Hepatocyte (in vitro differentiated cells): ENCODE results near the gene GMDS. TPM values are rescaled to one million over a fixed set of nuclear protein-coding genes. Genes with fewer than 3 reads are reported as not detected.

ENCODE experiments used
- DNase-seq: peaks from one replicate; pipeline ENCODE4 v3.0.0-alpha.2; 2016; ENCODE audit warnings: low spot score
- H2AFZ ChIP-seq: fragments of 200-600 bp; sonication (generic); 2 replicates; pipeline ENCODE4 v1.6.0; 2016; ENCODE audit warnings: antibody characterized with exemption, mild to moderate bottlenecking
- H3K27ac ChIP-seq: fragments of 200-600 bp; sonication (generic); 2 replicates; pipeline ENCODE4 v1.5.1; 2016; ENCODE audit warnings: mild to moderate bottlenecking
- H3K27me3 ChIP-seq: fragments of 200-600 bp; sonication (generic); 2 replicates; pipeline ENCODE4 v1.6.1; 2016
- H3K36me3 ChIP-seq: fragments of 200-600 bp; sonication (generic); replicated peaks from 2 replicates; pipeline ENCODE4 v1.5.1; 2016; ENCODE audit warnings: low read depth; ENCODE audit not compliant: insufficient read depth
- H3K4me1 ChIP-seq: fragments of 200-600 bp; sonication (generic); 2 replicates; pipeline ENCODE4 v1.5.1; 2016; ENCODE audit warnings: mild to moderate bottlenecking, moderate library complexity; ENCODE audit not compliant: insufficient read depth
- H3K4me2 ChIP-seq: fragments of 200-600 bp; sonication (generic); 2 replicates; pipeline ENCODE4 v1.6.0; 2016
- H3K4me3 ChIP-seq: fragments of 200-600 bp; sonication (generic); 2 replicates; pipeline ENCODE4 v1.5.1; 2016; ENCODE audit warnings: mild to moderate bottlenecking
- H3K79me2 ChIP-seq: fragments of 200-600 bp; sonication (generic); 2 replicates; pipeline ENCODE4 v1.6.0; 2017; ENCODE audit warnings: mild to moderate bottlenecking
- H3K9me2 ChIP-seq: fragments of 200-600 bp; sonication (generic); replicated peaks from 2 replicates; pipeline ENCODE4 v1.6.0; 2017; ENCODE audit warnings: mild to moderate bottlenecking; ENCODE audit not compliant: insufficient read depth
- H3K9me3 ChIP-seq: fragments of 200-600 bp; sonication (generic); 2 replicates; pipeline ENCODE4 v1.5.1; 2016; ENCODE audit warnings: low read depth, mild to moderate bottlenecking
- H4K20me1 ChIP-seq: fragments of 200-600 bp; sonication (generic); 2 replicates; pipeline ENCODE4 v1.6.0; 2016; ENCODE audit warnings: mild to moderate bottlenecking; ENCODE audit not compliant: insufficient read depth, poor library complexity, severe bottlenecking
- EZH2 ChIP-seq: fragments of 200-600 bp; sonication (generic); IDR thresholded peaks from 2 replicates; pipeline ENCODE4 v1.6.1; 2016; ENCODE audit warnings: antibody characterized with exemption, mild to moderate bottlenecking, borderline replicate concordance
- EZH2phosphoT487 ChIP-seq: fragments of 200-600 bp; sonication (generic); IDR thresholded peaks from one replicate; pipeline ENCODE4 v1.6.1; 2018; ENCODE audit warnings: antibody characterized with exemption, mild to moderate bottlenecking, low read depth, moderate library complexity; ENCODE audit not compliant: unreplicated experiment, severe bottlenecking
- WGBS: methylation state at CpG from one replicate; pipeline ENCODE4 v1.1.6; 2016; ENCODE audit warnings: low lambda C conversion rate; ENCODE audit errors: missing lambda C conversion rate; 5-methylcytosine and 5-hydroxymethylcytosine counted together
- polyA plus RNA-seq: library from polyadenylated mRNA; unstranded; fragments of >200 nt; fragmentation: Nextera tagmentation; extraction: Ambion mirVana; gene quantifications from 2 replicates; pipeline ENCODE4 v1.2.1, GENCODE V29; 2016
- total RNA-seq: library from RNA; depleted of rRNA; stranded (reverse); fragments of >200 nt; gene quantifications from 2 replicates; pipeline ENCODE4 v1.2.3, GENCODE V29; 2014
- TF ChIP-seq, protein P1 (sequence below): fragments of 200-600 bp; sonication (generic); IDR thresholded peaks from 2 replicates; pipeline ENCODE4 v1.5.1; 2016; ENCODE audit warnings: antibody characterized with exemption, mild to moderate bottlenecking; ENCODE audit not compliant: poor library complexity

The GMDS gene
- total and polyA plus RNA-seq, 2 experiments from 2014 or later = 20.7 to 32.6 TPM

DNA sequence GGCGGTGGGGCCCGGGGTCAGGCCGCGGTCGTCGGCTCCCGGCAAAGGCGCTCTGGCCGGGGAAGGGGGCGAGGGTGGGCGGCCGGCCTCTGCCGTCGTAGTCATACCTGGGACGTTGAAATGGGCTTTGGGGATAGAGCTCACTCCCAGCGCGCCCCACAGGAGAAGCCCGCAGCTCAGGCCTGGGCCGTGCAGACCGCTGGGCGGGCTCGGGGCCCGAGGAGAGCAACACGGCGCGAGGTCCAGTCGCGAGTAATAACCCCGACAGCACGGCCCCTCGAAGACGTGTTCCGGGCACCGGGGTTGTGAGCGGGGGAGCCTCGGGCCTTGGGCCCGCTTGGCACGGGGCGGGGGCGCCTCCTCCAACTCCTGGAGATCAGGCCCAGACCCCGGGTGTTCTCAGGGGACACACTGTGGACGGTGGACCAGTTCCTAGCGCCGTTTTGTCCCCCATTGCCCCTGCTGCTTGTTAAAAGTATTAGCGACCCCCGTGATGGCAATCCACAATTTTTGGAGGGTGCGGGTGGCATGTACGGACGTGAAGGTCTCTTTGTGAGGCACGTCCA, 624.8 kb downstream of the GMDS start:
- H3K9me3 ChIP-seq = no peaks in the 10 kb centered on the region
- peaks cover 22% of the 10 kb centered on the region for H3K4me1 ChIP-seq
- no peaks in the 10 kb centered on the region for H3K36me3 ChIP-seq
- H3K27me3 ChIP-seq = peaks cover 100% of the 10 kb centered on the region
- TF ChIP-seq, protein P1, sequence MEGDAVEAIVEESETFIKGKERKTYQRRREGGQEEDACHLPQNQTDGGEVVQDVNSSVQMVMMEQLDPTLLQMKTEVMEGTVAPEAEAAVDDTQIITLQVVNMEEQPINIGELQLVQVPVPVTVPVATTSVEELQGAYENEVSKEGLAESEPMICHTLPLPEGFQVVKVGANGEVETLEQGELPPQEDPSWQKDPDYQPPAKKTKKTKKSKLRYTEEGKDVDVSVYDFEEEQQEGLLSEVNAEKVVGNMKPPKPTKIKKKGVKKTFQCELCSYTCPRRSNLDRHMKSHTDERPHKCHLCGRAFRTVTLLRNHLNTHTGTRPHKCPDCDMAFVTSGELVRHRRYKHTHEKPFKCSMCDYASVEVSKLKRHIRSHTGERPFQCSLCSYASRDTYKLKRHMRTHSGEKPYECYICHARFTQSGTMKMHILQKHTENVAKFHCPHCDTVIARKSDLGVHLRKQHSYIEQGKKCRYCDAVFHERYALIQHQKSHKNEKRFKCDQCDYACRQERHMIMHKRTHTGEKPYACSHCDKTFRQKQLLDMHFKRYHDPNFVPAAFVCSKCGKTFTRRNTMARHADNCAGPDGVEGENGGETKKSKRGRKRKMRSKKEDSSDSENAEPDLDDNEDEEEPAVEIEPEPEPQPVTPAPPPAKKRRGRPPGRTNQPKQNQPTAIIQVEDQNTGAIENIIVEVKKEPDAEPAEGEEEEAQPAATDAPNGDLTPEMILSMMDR = no peak
- no peak for TF ChIP-seq EZH2
- TF ChIP-seq EZH2phosphoT487 = no peak
- H2AFZ ChIP-seq = no peak overlapping the region
- no peak for DNase-seq
- no peak overlapping the region for H3K27ac ChIP-seq
- H3K4me3 ChIP-seq = no peak overlapping the region
- H3K4me2 ChIP-seq = peak overlapping the region; percentile 75
- no peaks in the 10 kb centered on the region for H3K9me2 ChIP-seq
- H4K20me1 ChIP-seq = no peaks in the 10 kb centered on the region
- no peaks in the 10 kb centered on the region for H3K79me2 ChIP-seq
- WGBS = 26% methylated on average over 37 of the region's 50 CpGs

DNA sequence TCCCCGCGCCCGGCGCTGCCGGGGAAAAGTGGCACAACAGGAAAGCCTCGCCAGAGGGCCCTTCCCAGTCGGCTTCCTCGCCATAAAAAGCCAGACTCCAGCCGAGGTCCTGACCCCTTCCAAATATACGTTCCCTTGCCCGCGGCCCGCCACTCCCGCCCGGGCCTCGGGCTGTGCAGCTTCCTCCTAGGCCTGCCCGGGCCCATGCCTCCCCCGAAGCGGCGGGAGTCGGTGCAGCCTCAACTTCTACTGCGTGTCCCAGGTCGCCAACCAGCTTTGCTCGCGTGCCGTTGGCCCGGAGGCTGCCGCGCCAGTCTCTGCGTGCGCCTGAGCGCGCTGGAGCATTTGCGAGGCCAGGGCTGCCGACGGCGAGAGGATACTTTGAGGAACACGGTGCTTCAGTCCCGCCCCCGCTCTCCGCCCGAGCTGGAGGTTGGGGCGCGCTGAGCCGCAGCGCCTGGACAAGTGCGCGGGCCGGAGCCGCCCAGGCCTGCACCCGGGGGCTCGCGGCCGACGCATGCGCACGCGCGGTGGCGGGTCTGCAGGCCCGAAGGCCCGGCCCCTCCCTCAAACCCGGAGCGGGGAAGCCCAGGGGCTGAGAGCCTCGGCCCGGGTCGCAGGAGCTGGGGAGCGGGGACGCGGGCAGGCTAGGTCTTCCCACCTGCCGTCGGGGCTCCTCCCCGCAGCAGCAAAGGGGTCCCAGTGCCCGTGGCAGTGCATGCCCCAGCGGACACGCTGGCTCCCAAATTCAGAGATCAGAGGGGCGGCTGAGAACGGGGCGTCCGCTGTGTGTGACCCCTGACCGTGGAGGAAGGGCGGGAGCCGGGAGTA, 625.5 kb downstream of the GMDS start:
- TF ChIP-seq, protein P1 = no peak
- peak; percentile 58 for TF ChIP-seq EZH2phosphoT487
- peak; percentile 98 for TF ChIP-seq EZH2
- Histone ChIP-seq H3K79me2 (no peaks in the 10 kb centered on the region), H3K4me1 (peaks cover 17% of the 10 kb centered on the region), H3K36me3 (no peaks in the 10 kb centered on the region), H3K4me2 (peak overlapping the region; percentile 75), H3K27ac (no peak overlapping the region), H3K4me3 (no peak overlapping the region), H4K20me1 (no peaks in the 10 kb centered on the region), H3K9me2 (no peaks in the 10 kb centered on the region), H3K27me3 (peaks cover 100% of the 10 kb centered on the region), H2AFZ (peak overlapping the region; percentile 31), H3K9me3 (no peaks in the 10 kb centered on the region)
- WGBS = 4% methylated on average over 73 of the region's 83 CpGs
- DNase-seq = no peak

DNA sequence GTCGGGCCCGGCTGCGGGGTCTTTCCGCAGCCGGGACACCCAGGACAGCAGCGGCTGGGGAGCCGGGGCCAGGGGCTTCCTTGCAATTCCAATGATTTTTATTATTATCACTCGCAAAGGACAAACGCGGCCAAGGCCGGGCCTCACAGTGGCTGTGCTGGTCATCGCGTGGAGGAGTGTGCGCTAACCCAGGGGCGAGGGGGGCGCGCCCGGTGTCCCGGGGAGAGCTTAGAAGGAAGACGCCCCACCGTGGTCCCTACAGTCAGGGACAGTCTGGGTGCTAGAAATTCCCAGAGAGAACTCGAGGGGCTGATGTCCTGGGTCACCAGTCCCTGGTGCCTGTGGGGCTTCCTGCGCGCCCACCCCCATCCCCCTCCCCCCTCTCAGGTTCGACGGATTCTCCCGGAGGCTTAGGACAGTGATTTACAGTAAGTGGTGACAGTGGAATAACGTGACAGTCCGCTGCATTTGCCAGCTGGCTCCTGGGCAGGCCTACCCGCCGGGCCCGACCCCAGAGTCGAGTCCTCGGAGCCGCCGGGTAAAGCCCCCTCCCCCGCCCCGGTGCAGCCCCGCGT, 626.2 kb downstream of the GMDS start:
- Histone ChIP-seq H3K9me2 (no peaks in the 10 kb centered on the region), H3K36me3 (no peaks in the 10 kb centered on the region), H3K4me1 (peaks cover 14% of the 10 kb centered on the region), H3K27ac (no peak overlapping the region), H3K4me3 (no peak overlapping the region), H3K9me3 (no peaks in the 10 kb centered on the region), H3K27me3 (peaks cover 100% of the 10 kb centered on the region), H4K20me1 (no peaks in the 10 kb centered on the region), H3K4me2 (peak overlapping the region; percentile 75), H3K79me2 (no peaks in the 10 kb centered on the region), H2AFZ (peak overlapping the region; percentile 31)
- no peak for DNase-seq
- WGBS = 18% methylated on average over 25 of the region's 40 CpGs
- TF ChIP-seq EZH2 (no peak), EZH2phosphoT487 (peak; percentile 36)
- TF ChIP-seq, protein P1 = no peak
